ENCODE data around the gene ALDH1L2.

Gene ALDH1L2

GRCh38 chr12:105067511-105068031 lies 16.7 kb downstream of the ALDH1L2 start:
- Histone ChIP-seq H4K20me1 (ENCODE audit: insufficient read depth, low read length) (no peaks in the 10 kb centered on the region), H3K79me2 (ENCODE audit: insufficient read depth, low read length) (no peaks in the 10 kb centered on the region), H3K9me3 (ENCODE audit: low read length) (no peaks in the 10 kb centered on the region), H3K36me3 (ENCODE audit: insufficient read depth, low read length) (no peaks in the 10 kb centered on the region), H3K27ac (ENCODE audit: low read depth, low read length, poor library complexity, severe bottlenecking) (no peak overlapping the region), H3K27me3 (ENCODE audit: insufficient read depth, low read length) (no peaks in the 10 kb centered on the region), H3K4me2 (ENCODE audit: low read length) (no peak overlapping the region), H3K4me3 (ENCODE audit: low read depth, low read length, poor library complexity, severe bottlenecking) (no peak overlapping the region), H3K9ac (ENCODE audit: low read length) (no peak overlapping the region), H3K4me1 (ENCODE audit: insufficient read depth, low read length, severe bottlenecking) (no peaks in the 10 kb centered on the region), H3K9me2 (ENCODE audit: low read depth, low read length) (no peaks in the 10 kb centered on the region), H3F3A (ENCODE audit: insufficient read depth, low read length) (no peaks in the 10 kb centered on the region), H2AFZ (ENCODE audit: low read length) (no peak overlapping the region)
- TF ChIP-seq CTCF (IDR thresholded peaks at IDR 0.05; ENCODE audit: low read length) = no peak
- TF ChIP-seq EZH2 (IDR thresholded peaks at IDR 0.05; ENCODE audit: borderline replicate concordance, low read length) = no peak

GRCh38 chr12:105064564-105065178 lies 19.6 kb downstream of the ALDH1L2 start:
- Histone ChIP-seq H3K9me2 (ENCODE audit: low read depth, low read length) (no peaks in the 10 kb centered on the region), H3K27me3 (ENCODE audit: insufficient read depth, low read length) (no peaks in the 10 kb centered on the region), H3K9ac (ENCODE audit: low read length) (no peak overlapping the region), H2AFZ (ENCODE audit: low read length) (no peak overlapping the region), H3K9me3 (ENCODE audit: low read length) (no peaks in the 10 kb centered on the region), H4K20me1 (ENCODE audit: insufficient read depth, low read length) (no peaks in the 10 kb centered on the region), H3K27ac (ENCODE audit: low read depth, low read length, poor library complexity, severe bottlenecking) (no peak overlapping the region), H3F3A (ENCODE audit: insufficient read depth, low read length) (no peaks in the 10 kb centered on the region), H3K4me2 (ENCODE audit: low read length) (no peak overlapping the region), H3K79me2 (ENCODE audit: insufficient read depth, low read length) (no peaks in the 10 kb centered on the region), H3K4me1 (ENCODE audit: insufficient read depth, low read length, severe bottlenecking) (no peaks in the 10 kb centered on the region), H3K4me3 (ENCODE audit: low read depth, low read length, poor library complexity, severe bottlenecking) (no peak overlapping the region), H3K36me3 (ENCODE audit: insufficient read depth, low read length) (no peaks in the 10 kb centered on the region)
- TF ChIP-seq CTCF (IDR thresholded peaks at IDR 0.05; ENCODE audit: low read length) = no peak
- no peak for TF ChIP-seq EZH2 (IDR thresholded peaks at IDR 0.05; ENCODE audit: borderline replicate concordance, low read length)

GRCh38 chr12:105060715-105061378 lies 23.4 kb downstream of the ALDH1L2 start:
- Histone ChIP-seq H2AFZ (ENCODE audit: low read length) (no peak overlapping the region), H3K27me3 (ENCODE audit: insufficient read depth, low read length) (no peaks in the 10 kb centered on the region), H3K36me3 (ENCODE audit: insufficient read depth, low read length) (no peaks in the 10 kb centered on the region), H3K79me2 (ENCODE audit: insufficient read depth, low read length) (no peaks in the 10 kb centered on the region), H3K4me1 (ENCODE audit: insufficient read depth, low read length, severe bottlenecking) (no peaks in the 10 kb centered on the region), H3K4me2 (ENCODE audit: low read length) (no peak overlapping the region), H3K9ac (ENCODE audit: low read length) (no peak overlapping the region), H4K20me1 (ENCODE audit: insufficient read depth, low read length) (no peaks in the 10 kb centered on the region), H3K4me3 (ENCODE audit: low read depth, low read length, poor library complexity, severe bottlenecking) (no peak overlapping the region), H3K27ac (ENCODE audit: low read depth, low read length, poor library complexity, severe bottlenecking) (no peak overlapping the region), H3K9me3 (ENCODE audit: low read length) (no peaks in the 10 kb centered on the region), H3K9me2 (ENCODE audit: low read depth, low read length) (no peaks in the 10 kb centered on the region), H3F3A (ENCODE audit: insufficient read depth, low read length) (no peaks in the 10 kb centered on the region)
- TF ChIP-seq EZH2 (IDR thresholded peaks at IDR 0.05; ENCODE audit: borderline replicate concordance, low read length) = no peak
- TF ChIP-seq CTCF (IDR thresholded peaks at IDR 0.05; ENCODE audit: low read length) = no peak
